H1 (cell line): ENCODE data around the gene MEF2C. TPM values are rescaled to one million over a fixed set of nuclear protein-coding genes. Genes with fewer than 3 reads are reported as not detected.

Source experiments
- CTCF ChIA-PET: fragments of 300-600 bp; sonication (Branson Sonifier 250); formaldehyde crosslinking; loops from one replicate; lab custom pipeline; 2021; ENCODE audit not compliant: partially characterized antibody; lab: Charles Lee
- POLR2A ChIA-PET: fragments of 300-600 bp; sonication (Branson Sonifier 250); formaldehyde crosslinking; loops from one replicate; lab custom pipeline; 2021; ENCODE audit warnings: inconsistent platforms; ENCODE audit not compliant: partially characterized antibody; lab: Charles Lee
- DNase-seq, 2 experiments: peaks; one replicate each; pipeline versions ENCODE4 v3.0.0 to v3.0.0-alpha.2; 2010 to 2022; ENCODE audit warnings: low spot score in 2 of 2, low read depth in 1 of 2, mixed read lengths in 1 of 2
- FAIRE-seq: peaks from 2 replicates; lab custom pipeline; 2011; peaks lifted over from hg19 to GRCh38; lab: Jason Lieb, UNC
- H2AFZ ChIP-seq: 2 replicates; pipeline ENCODE4 v1.8.1; 2012; ENCODE audit warnings: low read length, inconsistent platforms
- H2AK5ac ChIP-seq: 2 replicates; pipeline ENCODE4 v1.6.1; 2013; ENCODE audit warnings: low read depth, low read length
- H2BK120ac ChIP-seq: replicated peaks from 2 replicates; pipeline ENCODE3; 2013; ENCODE audit warnings: low read depth, low read length, inconsistent platforms
- H2BK12ac ChIP-seq: 2 replicates; pipeline ENCODE4 v1.6.1; 2013; ENCODE audit warnings: low read depth, low read length
- H2BK15ac ChIP-seq: 2 replicates; pipeline ENCODE4 v1.6.1; 2013; ENCODE audit warnings: low read length
- H2BK20ac ChIP-seq: 2 replicates; pipeline ENCODE4 v1.6.1; 2013; ENCODE audit warnings: low read length
- H2BK5ac ChIP-seq: 2 replicates; pipeline ENCODE4 v1.6.1; 2013; ENCODE audit warnings: low read depth, low read length
- H3K14ac ChIP-seq: 2 replicates; pipeline ENCODE4 v1.6.1; 2013; ENCODE audit warnings: inconsistent platforms; ENCODE audit not compliant: insufficient read length
- H3K18ac ChIP-seq: 2 replicates; pipeline ENCODE4 v1.6.1; 2013; ENCODE audit warnings: low read length; ENCODE audit errors: extremely low read depth
- H3K23ac ChIP-seq: 2 replicates; pipeline ENCODE4 v1.6.1; 2013; ENCODE audit warnings: inconsistent platforms; ENCODE audit not compliant: insufficient read length
- H3K23me2 ChIP-seq: 2 replicates; pipeline ENCODE4 v1.6.1; 2013; ENCODE audit warnings: low read depth, low read length
- H3K27ac ChIP-seq: 2 replicates; pipeline ENCODE4 v1.6.1; 2011; ENCODE audit warnings: low read depth, low read length, inconsistent platforms
- H3K27me3 ChIP-seq, 4 experiments: replicated peaks in 1 of 4; 1 replicate in 1 of 4; 2 replicates in 3 of 4; pipeline versions ENCODE4 v1.6.1 to v1.8.1; 2011 to 2013; ENCODE audit warnings: low read length in 3 of 4, mild to moderate bottlenecking in 3 of 4, inconsistent platforms in 2 of 4, mixed read lengths in 2 of 4, moderate library complexity in 1 of 4; ENCODE audit not compliant: control insufficient read depth in 3 of 4, insufficient read depth in 3 of 4; ENCODE audit errors: extremely low read depth in 1 of 4
- H3K36me3 ChIP-seq, 4 experiments: 2 replicates each; pipeline versions ENCODE4 v1.6.1 to v1.8.1; 2011 to 2013; ENCODE audit warnings: mild to moderate bottlenecking in 4 of 4, low read length in 3 of 4, moderate library complexity in 2 of 4, control low read depth in 1 of 4, inconsistent platforms in 1 of 4; ENCODE audit not compliant: insufficient read depth in 4 of 4, control insufficient read depth in 2 of 4
- H3K4ac ChIP-seq: replicated peaks from 2 replicates; pipeline ENCODE3; 2013; ENCODE audit warnings: low read length, low read depth, mixed read lengths, inconsistent platforms; ENCODE audit not compliant: insufficient read length
- H3K4me1 ChIP-seq, 4 experiments: replicated peaks in 1 of 4; 1 replicate in 1 of 4; 2 replicates in 3 of 4; pipeline versions ENCODE4 v1.6.1 to v1.8.1; 2011 to 2013; ENCODE audit warnings: low read length in 3 of 4, inconsistent platforms in 2 of 4, mixed read lengths in 1 of 4; ENCODE audit not compliant: insufficient read depth in 4 of 4, control insufficient read depth in 3 of 4
- H3K4me2 ChIP-seq, 2 experiments: 2 replicates each; pipeline versions ENCODE4 v1.6.1 to v1.8.1; 2011 to 2013; ENCODE audit warnings: low read depth in 2 of 2, low read length in 2 of 2, control low read depth in 1 of 2, inconsistent platforms in 1 of 2, mild to moderate bottlenecking in 1 of 2; ENCODE audit not compliant: insufficient read depth in 1 of 2
- H3K4me3 ChIP-seq, 4 experiments: fragments of 200-600, 300-600 bp in 1 of 4; sonication (generic), shearing (Covaris generic), sonication (Bioruptor Twin) in 1 of 4; 2 replicates each; pipeline versions ENCODE4 v1.5.1 to v1.8.1; 2011 to 2016; ENCODE audit warnings: low read length in 4 of 4, low read depth in 3 of 4, control low read depth in 2 of 4, inconsistent platforms in 2 of 4, mild to moderate bottlenecking in 2 of 4, mixed read lengths in 1 of 4, moderate library complexity in 1 of 4; ENCODE audit not compliant: insufficient read depth in 2 of 4; ENCODE audit errors: extremely low read depth in 1 of 4
- H3K56ac ChIP-seq: replicated peaks from 2 replicates; pipeline ENCODE3; 2013; ENCODE audit warnings: low read depth, mild to moderate bottlenecking, mixed read lengths, low read length, inconsistent platforms; ENCODE audit not compliant: insufficient read length
- H3K79me1 ChIP-seq: 2 replicates; pipeline ENCODE4 v1.6.1; 2013; ENCODE audit warnings: low read depth, low read length, control low read depth
- H3K79me2 ChIP-seq, 2 experiments: 2 replicates each; pipeline versions ENCODE4 v1.6.1 to v1.8.1; 2012 to 2013; ENCODE audit warnings: low read length in 2 of 2, mild to moderate bottlenecking in 2 of 2, inconsistent platforms in 1 of 2; ENCODE audit not compliant: insufficient read depth in 2 of 2, control insufficient read depth in 1 of 2
- H3K9ac ChIP-seq, 4 experiments: replicated peaks in 1 of 4; 1 replicate in 1 of 4; 2 replicates in 3 of 4; pipeline versions ENCODE4 v1.6.1 to v1.8.1; 2011 to 2013; ENCODE audit warnings: low read depth in 3 of 4, low read length in 3 of 4, control low read depth in 2 of 4, mild to moderate bottlenecking in 2 of 4, moderate library complexity in 2 of 4, inconsistent platforms in 1 of 4; ENCODE audit errors: extremely low read depth in 1 of 4
- H3K9me3 ChIP-seq, 2 experiments: 2 replicates each; pipeline versions ENCODE4 v1.6.1 to v1.8.1; 2012 to 2013; ENCODE audit warnings: mild to moderate bottlenecking in 2 of 2, moderate library complexity in 2 of 2, control low read depth in 1 of 2, inconsistent platforms in 1 of 2, low read depth in 1 of 2, low read length in 1 of 2, mixed read lengths in 1 of 2; ENCODE audit not compliant: insufficient read depth in 2 of 2
- H4K20me1 ChIP-seq, 2 experiments: replicated peaks in 1 of 2; 2 replicates each; pipeline versions ENCODE3 to v1.8.1; 2011 to 2013; ENCODE audit warnings: inconsistent platforms in 2 of 2, low read length in 2 of 2, mild to moderate bottlenecking in 1 of 2; ENCODE audit not compliant: insufficient read depth in 2 of 2, control insufficient read depth in 1 of 2
- H4K5ac ChIP-seq: 2 replicates; pipeline ENCODE4 v1.6.1; 2013; ENCODE audit warnings: low read length, low read depth, mixed read lengths, inconsistent platforms; ENCODE audit not compliant: insufficient read length
- H4K8ac ChIP-seq: 2 replicates; pipeline ENCODE4 v1.8.0; 2013; ENCODE audit warnings: mild to moderate bottlenecking, moderate library complexity, low read length, inconsistent platforms; ENCODE audit not compliant: insufficient read depth; ENCODE audit errors: extremely low read depth
- H4K91ac ChIP-seq: replicated peaks from 2 replicates; pipeline ENCODE3; 2013; ENCODE audit warnings: low read length, mixed read lengths, inconsistent platforms; ENCODE audit not compliant: insufficient read length
- CEBPB ChIP-seq: IDR thresholded peaks from 2 replicates; pipeline ENCODE4 v1.6.1; 2012; ENCODE audit warnings: low read depth, low read length
- EGR1 ChIP-seq: IDR thresholded peaks from 2 replicates; pipeline ENCODE4 v1.6.1; 2011; ENCODE audit warnings: low read depth, low read length, borderline replicate concordance
- SP1 ChIP-seq: IDR thresholded peaks from 2 replicates; pipeline ENCODE4 v1.6.1; 2011; ENCODE audit warnings: low read depth, low read length
- WGBS, 2 experiments: shearing (Covaris generic) in 1 of 2; methylation state at CpG; one replicate each; pipeline versions ENCODE4 v1.1.6 to v1.1.7; 2013 to 2015; ENCODE audit warnings: low lambda C conversion rate in 2 of 2, mixed read lengths in 2 of 2, inconsistent platforms in 1 of 2, low coverage in 1 of 2, missing lambda C conversion rate in 1 of 2; ENCODE audit not compliant: insufficient replicate concordance in 2 of 2, insufficient coverage in 1 of 2, insufficient read length in 1 of 2; ENCODE audit errors: extremely low coverage in 1 of 2, missing lambda C conversion rate in 1 of 2; 5-methylcytosine and 5-hydroxymethylcytosine counted together
- polyA plus RNA-seq, 7 experiments: library from polyadenylated mRNA; depleted of rRNA in 3 of 7; stranded (reverse) in 5 of 7; unstranded in 2 of 7; fragments of >200 nt in 5 of 7; fragments of 200-250 nt in 2 of 7; gene quantifications; 1 replicate in 5 of 7; 2 replicates in 1 of 7; 4 replicates in 1 of 7; pipeline versions ENCODE4 v1.2.1 to v1.2.3, GENCODE V29; 2011 to 2013; ENCODE audit warnings: missing spikeins in 2 of 7, mixed read lengths in 2 of 7
- total RNA-seq: library from RNA; stranded (reverse); fragmentation: NEBNext Ultra II Directional; extraction: Animal tissue kit (Norgen Biotek cat#: 25700); gene quantifications from 2 replicates; pipeline ENCODE4 v1.2.1, GENCODE V29; 2021

Gene MEF2C
- total and polyA plus RNA-seq, 2 of the 8 experiments (the other 6 are each of a cell fraction or from before 2014, with no cell fraction given): 0.59 to 0.99 TPM

- H3K9me3 ChIP-seq: no peaks in the 10 kb centered on the region
- no peak overlapping the region for H3K4me3 ChIP-seq
- no peak overlapping the region for H2BK20ac ChIP-seq
- H3K18ac ChIP-seq: no peak overlapping the region
- H4K5ac ChIP-seq: no peak overlapping the region
- no peak overlapping the region for H4K8ac ChIP-seq
- H3K79me1 ChIP-seq: no peaks in the 10 kb centered on the region
- H2BK120ac ChIP-seq: no peak overlapping the region
- H4K91ac ChIP-seq: no peak overlapping the region
- no peaks in the 10 kb centered on the region for H3K23me2 ChIP-seq
- H2AFZ ChIP-seq: no peak overlapping the region
- H3K4me1 ChIP-seq: no peaks in the 10 kb centered on the region
- 95% methylated on average over 6 of the region's 6 CpGs; no CpG with 5 or more reads in 1 of the 2 experiments for WGBS, 2 experiments
- no peak overlapping the region for H2BK5ac ChIP-seq
- no peak overlapping the region for H3K14ac ChIP-seq
- H4K20me1 ChIP-seq: no peaks in the 10 kb centered on the region
- H2AK5ac ChIP-seq: no peak overlapping the region
- TF ChIP-seq SP1: no peak
- TF ChIP-seq CEBPB: no peak
- TF ChIP-seq EGR1: no peak
- no peak overlapping the region for H3K23ac ChIP-seq
- H2BK12ac ChIP-seq: no peak overlapping the region
- no peak for DNase-seq
- H3K4ac ChIP-seq: no peak overlapping the region
- CTCF ChIA-PET: no interaction called here
- no peak overlapping the region for H3K27ac ChIP-seq
- H3K4me2 ChIP-seq: no peak overlapping the region
- no peak overlapping the region for H3K9ac ChIP-seq
- no peak overlapping the region for H3K56ac ChIP-seq
- no peaks in the 10 kb centered on the region for H3K27me3 ChIP-seq
- no peaks in the 10 kb centered on the region for H3K79me2 ChIP-seq
- POLR2A ChIA-PET: no interaction called here
- no peak for FAIRE-seq
- no peaks in the 10 kb centered on the region for H3K36me3 ChIP-seq
- H2BK15ac ChIP-seq: no peak overlapping the region
Observed at GRCh38 chr5:88867638-88868037, 15.3 kb downstream of the MEF2C start.
